GM19324 (cell line): ENCODE measurements around the gene STOX2.

Experiments
- ATAC-seq: cut with Tn5 transposase; IDR thresholded peaks from one replicate; pipeline ENCODE4 v1.9.1; 2021; ENCODE audit warnings: mild to moderate bottlenecking, moderate library complexity; ENCODE audit not compliant: unreplicated experiment, low FRiP score

STOX2 gene

GRCh38 chr4:183887351-183887750 is 17.8 kb upstream of the STOX2 start:
- ATAC-seq, result no peak

DNA sequence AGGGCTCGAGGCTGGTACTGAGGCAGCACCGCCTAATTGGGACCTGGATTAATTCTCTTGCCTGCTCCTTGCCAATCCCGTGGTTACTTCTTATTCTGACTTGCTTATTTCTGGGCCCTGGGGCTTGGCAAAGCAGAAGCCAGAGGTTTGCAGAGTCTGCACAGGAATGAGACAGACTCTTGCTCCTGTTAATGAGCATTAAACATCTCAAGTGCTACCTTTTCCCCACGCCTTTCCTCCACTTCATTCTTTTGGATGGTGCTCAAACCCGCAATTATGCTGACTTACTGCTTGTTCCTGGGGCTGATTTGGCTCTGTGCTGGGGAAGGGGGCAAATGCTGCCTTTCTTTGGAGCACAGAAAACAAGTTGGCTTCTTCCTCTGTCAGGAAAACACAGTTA is 16.5 kb upstream of the STOX2 start:
- no peak for ATAC-seq

DNA sequence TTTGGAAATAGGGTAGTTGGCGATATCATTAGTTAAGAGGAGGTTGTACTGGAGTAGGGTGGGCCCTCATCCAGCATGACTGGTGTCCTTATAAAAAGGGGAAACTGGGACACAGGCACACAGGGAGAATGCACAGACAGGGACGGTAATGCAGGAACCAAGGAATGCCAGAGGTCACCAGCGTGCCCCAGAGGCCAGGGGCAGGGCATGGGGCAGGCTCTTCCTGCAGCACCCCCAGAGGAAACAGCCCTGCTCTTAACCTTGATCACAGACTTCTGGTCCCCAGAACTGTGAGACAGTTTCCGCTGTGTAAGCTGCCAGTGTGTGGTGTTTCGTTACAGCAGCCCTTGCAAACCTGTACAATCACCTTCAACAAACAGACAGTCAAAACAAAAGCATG is 15.9 kb upstream of the STOX2 start:
- ATAC-seq, result no peak

DNA sequence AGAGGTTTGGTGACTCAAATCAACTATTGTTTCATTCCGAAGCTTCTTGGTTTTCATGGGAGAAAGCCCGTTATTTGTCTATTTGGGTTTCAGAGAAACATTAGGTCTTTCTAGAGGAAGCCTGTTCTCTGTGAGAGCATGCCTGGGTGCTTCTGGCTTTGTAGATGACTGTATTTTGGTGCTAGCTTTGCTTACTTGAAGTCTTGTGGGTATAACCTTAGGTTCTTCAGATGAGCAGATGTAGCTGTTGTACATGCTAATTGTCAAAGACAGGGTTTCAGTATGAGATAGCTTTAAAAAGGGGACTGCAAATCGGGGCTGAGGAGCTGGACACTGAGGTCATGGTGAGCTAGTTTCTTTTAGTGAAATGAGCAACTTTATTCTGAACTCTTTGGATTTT is 7.9 kb upstream of the STOX2 start:
- no peak for ATAC-seq

DNA sequence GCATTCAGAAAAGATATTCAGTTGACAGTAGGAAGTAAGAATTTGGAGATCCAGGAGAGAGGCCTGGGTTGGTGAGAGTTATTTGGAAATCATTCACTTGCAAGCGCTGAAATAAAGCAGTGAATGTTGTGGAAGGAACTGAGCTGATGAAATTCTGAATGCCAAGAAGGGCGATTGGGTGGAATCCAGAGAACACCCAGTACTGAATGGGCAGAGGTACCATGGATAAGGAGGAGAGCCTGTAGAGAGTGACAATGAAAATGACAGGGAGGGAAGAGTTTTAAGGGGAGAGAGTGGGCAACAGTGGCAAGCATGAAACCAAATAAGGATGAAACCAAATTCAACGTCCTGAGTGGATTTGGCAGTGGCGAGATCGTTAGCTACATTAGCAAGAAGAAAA is 6.7 kb upstream of the STOX2 start:
- no peak for ATAC-seq

GRCh38 chr4:183903021-183903760 is 1.9 kb upstream of the STOX2 start:
- ATAC-seq, result no peak

GRCh38 chr4:183905593-183906488 is 734 bp downstream of the STOX2 start:
- no peak for ATAC-seq

GRCh38 chr4:183906489-183906738 is 1.3 kb downstream of the STOX2 start:
- ATAC-seq, result no peak

- no peak for ATAC-seq
These were observed 1.9 kb downstream of the STOX2 start for GRCh38 chr4:183906739-183907651.

GRCh38 chr4:183907871-183908683 is 3.0 kb downstream of the STOX2 start:
- ATAC-seq, result no peak

DNA sequence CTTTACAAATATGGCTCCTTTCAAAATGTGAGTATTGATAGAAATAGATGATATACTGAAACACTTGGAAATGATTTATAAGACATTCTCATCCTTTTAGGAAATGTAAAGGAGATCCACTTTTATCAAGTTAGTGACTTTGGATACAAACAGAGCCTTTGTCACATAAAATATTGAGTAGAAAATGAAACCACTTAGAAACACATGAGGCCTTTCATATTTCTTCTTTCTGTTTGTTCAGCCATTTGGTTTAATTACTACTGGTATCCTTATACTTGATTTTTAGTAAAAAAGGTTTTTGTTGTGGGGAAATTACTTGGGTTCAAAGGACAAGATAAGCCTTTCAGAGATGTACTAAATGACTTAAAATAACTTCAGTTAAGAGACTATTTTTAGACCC is 4.1 kb downstream of the STOX2 start:
- ATAC-seq, result no peak

- no peak for ATAC-seq
These were observed 4.7 kb downstream of the STOX2 start for GRCh38 chr4:183909801-183910200.

- ATAC-seq, result no peak
These were observed 7.5 kb downstream of the STOX2 start for GRCh38 chr4:183912585-183912984.

GRCh38 chr4:183915976-183916375 is 10.9 kb downstream of the STOX2 start:
- ATAC-seq, result no peak

DNA sequence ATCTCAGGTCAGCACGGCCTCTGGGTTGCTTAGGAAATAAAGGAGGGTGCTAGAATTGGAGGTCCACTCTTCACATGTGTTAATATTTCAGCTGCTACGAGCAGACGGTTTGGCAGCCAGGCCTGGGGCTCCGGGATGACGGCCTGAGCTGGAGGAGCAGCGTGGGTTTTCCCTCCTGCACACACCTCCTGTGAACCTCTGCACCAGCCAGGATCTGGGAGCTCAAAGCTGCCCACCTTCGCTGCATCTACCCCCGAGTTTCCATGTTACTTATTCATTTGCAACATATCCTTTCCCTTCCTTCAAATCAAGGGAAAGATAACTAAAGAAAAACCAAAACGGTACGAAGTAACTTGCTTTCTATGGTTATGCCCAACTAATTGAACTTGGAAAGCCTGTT is 13.6 kb downstream of the STOX2 start:
- no peak for ATAC-seq

GRCh38 chr4:183919141-183919540 is 14.0 kb downstream of the STOX2 start:
- no peak for ATAC-seq

- no peak for ATAC-seq
These were observed 15.4 kb downstream of the STOX2 start for GRCh38 chr4:183920512-183920911.

DNA sequence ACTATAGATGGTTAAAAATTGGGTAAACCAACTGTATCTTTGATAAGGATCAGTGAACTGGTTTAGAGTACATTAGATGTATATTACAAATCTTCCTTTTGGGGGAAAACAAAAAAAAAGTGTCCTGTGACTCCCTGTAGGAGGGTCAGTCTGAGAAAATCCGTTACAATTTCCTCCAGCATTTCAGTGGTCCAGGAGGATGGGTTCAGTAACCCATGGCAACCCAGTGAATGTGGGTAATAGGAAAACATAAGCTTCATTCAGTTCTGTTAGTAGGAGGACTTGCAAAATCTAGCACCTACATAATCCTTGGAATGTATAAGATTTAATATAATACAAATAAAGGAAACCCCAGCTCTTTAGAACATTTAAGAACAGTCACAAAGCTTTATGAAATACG is 16.2 kb downstream of the STOX2 start:
- ATAC-seq, result no peak

GRCh38 chr4:183924362-183925044 is 19.4 kb downstream of the STOX2 start:
- ATAC-seq, result no peak

- ATAC-seq, result no peak
These were observed 21.8 kb downstream of the STOX2 start for GRCh38 chr4:183926950-183927349.
